Adrenal gland (tissue), 5 donors: ENCODE results near the gene MEI4.

ENCODE experiments used
- POLR2A ChIP-seq, 2 donors: fragments of 450-650 bp; IDR thresholded peaks; one replicate each; pipeline ENCODE4 v1.6.1; 2017; ENCODE audit warnings: antibody characterized with exemption in 2 of 2, mild to moderate bottlenecking in 2 of 2, moderate library complexity in 1 of 2
- TF ChIP-seq, protein P1 (sequence below), 6 experiments: fragments of 450-650 bp in 4 of 6; fragments of 200-600 bp in 2 of 6; sonication (generic) in 1 of 6; IDR thresholded peaks; 1 replicate in 5 of 6; 2 replicates in 1 of 6; pipeline versions ENCODE4 v1.5.1 to v1.8.0; 2016 to 2021; ENCODE audit warnings: antibody characterized with exemption in 6 of 6, mild to moderate bottlenecking in 2 of 6, moderate library complexity in 1 of 6
- donor health status: DM: no; HTN: no; CAD: no.

DNA sequence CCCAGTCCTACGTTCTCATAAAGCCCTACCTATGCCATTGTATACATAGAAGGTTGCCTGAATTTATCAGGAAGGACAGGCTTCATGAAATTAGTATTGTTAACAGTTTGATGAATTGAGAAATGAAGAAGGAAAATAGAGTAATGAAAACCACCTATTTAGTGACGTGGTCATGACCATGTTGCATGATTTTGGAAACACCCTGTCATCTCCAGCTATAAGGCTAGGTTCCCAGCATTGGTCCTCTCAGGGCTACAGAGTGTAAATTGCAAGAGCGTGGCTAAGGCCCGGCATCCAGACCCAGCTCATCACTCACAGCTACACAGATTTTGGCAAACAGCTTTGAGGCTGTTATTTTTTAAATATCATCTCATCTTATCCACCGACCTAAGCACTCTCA is 203.6 kb downstream of the MEI4 start:
- no peak for TF ChIP-seq POLR2A (IDR thresholded peaks at IDR 0.05)
- TF ChIP-seq, protein P1, sequence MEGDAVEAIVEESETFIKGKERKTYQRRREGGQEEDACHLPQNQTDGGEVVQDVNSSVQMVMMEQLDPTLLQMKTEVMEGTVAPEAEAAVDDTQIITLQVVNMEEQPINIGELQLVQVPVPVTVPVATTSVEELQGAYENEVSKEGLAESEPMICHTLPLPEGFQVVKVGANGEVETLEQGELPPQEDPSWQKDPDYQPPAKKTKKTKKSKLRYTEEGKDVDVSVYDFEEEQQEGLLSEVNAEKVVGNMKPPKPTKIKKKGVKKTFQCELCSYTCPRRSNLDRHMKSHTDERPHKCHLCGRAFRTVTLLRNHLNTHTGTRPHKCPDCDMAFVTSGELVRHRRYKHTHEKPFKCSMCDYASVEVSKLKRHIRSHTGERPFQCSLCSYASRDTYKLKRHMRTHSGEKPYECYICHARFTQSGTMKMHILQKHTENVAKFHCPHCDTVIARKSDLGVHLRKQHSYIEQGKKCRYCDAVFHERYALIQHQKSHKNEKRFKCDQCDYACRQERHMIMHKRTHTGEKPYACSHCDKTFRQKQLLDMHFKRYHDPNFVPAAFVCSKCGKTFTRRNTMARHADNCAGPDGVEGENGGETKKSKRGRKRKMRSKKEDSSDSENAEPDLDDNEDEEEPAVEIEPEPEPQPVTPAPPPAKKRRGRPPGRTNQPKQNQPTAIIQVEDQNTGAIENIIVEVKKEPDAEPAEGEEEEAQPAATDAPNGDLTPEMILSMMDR (IDR thresholded peaks at IDR 0.05): no peak
